BLaER1 treated with 17β-estradiol and CSF1 and Interleukin-3, amounts not matched to agents 10 nM and 100 nM (cell line): ENCODE results near the gene CRYZL1.

Experiments
- H3K27ac ChIP-seq, 11 experiments: shearing (Covaris generic); formaldehyde crosslinking; 2 replicates each; pipeline ENCODE4 v1.8.1; 2022
- H3K27me3 ChIP-seq, 11 experiments: shearing (Covaris generic); formaldehyde crosslinking; 2 replicates each; pipeline ENCODE4 v1.8.1; 2022
- H3K36me3 ChIP-seq, 11 experiments: shearing (Covaris generic); formaldehyde crosslinking; 2 replicates each; pipeline ENCODE4 v1.8.1; 2022
- H3K4me1 ChIP-seq, 10 experiments: shearing (Covaris generic); formaldehyde crosslinking; 2 replicates each; pipeline ENCODE4 v1.8.1; 2022
- H3K4me2 ChIP-seq, 11 experiments: shearing (Covaris generic); formaldehyde crosslinking; 2 replicates each; pipeline ENCODE4 v1.8.1; 2022
- H3K4me3 ChIP-seq, 10 experiments: shearing (Covaris generic); formaldehyde crosslinking; 2 replicates each; pipeline ENCODE4 v1.8.1; 2022
- H3K9ac ChIP-seq, 11 experiments: shearing (Covaris generic); formaldehyde crosslinking; 2 replicates each; pipeline ENCODE4 v1.8.1; 2022
- H3K9me3 ChIP-seq, 11 experiments: shearing (Covaris generic); formaldehyde crosslinking; replicated peaks in 1 of 11; 2 replicates each; pipeline ENCODE4 v1.8.1; 2022
- H4K20me1 ChIP-seq, 11 experiments: shearing (Covaris generic); formaldehyde crosslinking; 2 replicates each; pipeline ENCODE4 v1.8.1; 2022
- Cebpa-rat ChIP-seq, 11 experiments: shearing (Covaris generic); IDR thresholded peaks; 2 replicates each; pipeline ENCODE4 v1.8.1; 2022

The CRYZL1 gene

GRCh38 chr21:33541756-33542639, 99.5 kb downstream of the CRYZL1 start, which contains the start of gene GART:
Gene GART (minus strand): TSS chr21:33542117. CDS start chr21:33539315, 2,802 bp downstream.
- Histone ChIP-seq H3K4me2 (peak within 1 kb of the TSS; percentile 85 to 95 (median 92)), H3K4me3 (peak within 1 kb of the TSS; percentile 73 to 90 (median 82)), H4K20me1 (peaks cover 37 to 40% (median 38%) of the 10 kb centered on the region in 11 experiments), H3K36me3 (peaks cover 34 to 51% (median 36%) of the 10 kb centered on the region in 11 experiments), H3K9me3 (no peaks in the 10 kb centered on the region), H3K4me1 (peaks cover 20 to 43% (median 34%) of the 10 kb centered on the region in 10 experiments), H3K27me3 (no peaks in the 10 kb centered on the region), H3K27ac (peak within 1 kb of the TSS; percentile 98 to 100 (median 99)), H3K9ac (peak within 1 kb of the TSS; percentile 95 to 100 (median 98))
- no peak for TF ChIP-seq Cebpa-rat (IDR thresholded peaks at IDR 0.05)

- Histone ChIP-seq H3K27ac (peak overlapping the region; percentile 98 to 100 (median 99)), H3K9me3 (no peaks in the 10 kb centered on the region), H3K4me3 (peak overlapping the region; percentile 73 to 90 (median 82)), H3K36me3 (peaks cover 34 to 51% (median 36%) of the 10 kb centered on the region in 11 experiments), H3K27me3 (no peaks in the 10 kb centered on the region), H3K4me2 (peak overlapping the region; percentile 85 to 95 (median 92)), H4K20me1 (peaks cover 29 to 32% (median 30%) of the 10 kb centered on the region in 11 experiments), H3K4me1 (peaks cover 20 to 39% (median 33%) of the 10 kb centered on the region in 10 experiments), H3K9ac (peak overlapping the region; percentile 95 to 100 (median 98))
- no peak for TF ChIP-seq Cebpa-rat (IDR thresholded peaks at IDR 0.05)
These were observed 100.3 kb downstream of the CRYZL1 start for GRCh38 chr21:33541105-33541711.

- Histone ChIP-seq H3K27me3 (no peaks in the 10 kb centered on the region), H3K4me2 (peak overlapping the region; percentile 85 to 95 (median 92)), H3K9me3 (no peaks in the 10 kb centered on the region), H3K4me1 (peaks cover 19 to 34% (median 31%) of the 10 kb centered on the region in 10 experiments), H3K9ac (peak overlapping the region; percentile 95 to 100 (median 98)), H3K36me3 (peaks cover 37 to 51% (median 38%) of the 10 kb centered on the region in 11 experiments), H4K20me1 (peaks cover 24 to 32% (median 25%) of the 10 kb centered on the region in 11 experiments), H3K4me3 (peak overlapping the region; percentile 73 to 90 (median 82)), H3K27ac (peak overlapping the region in 10 of 11 experiments; percentile 98 to 100 (median 100); a peak in 19 of 22 replicates)
- TF ChIP-seq Cebpa-rat (IDR thresholded peaks at IDR 0.05), result no peak
These were observed 100.8 kb downstream of the CRYZL1 start for GRCh38 chr21:33540711-33541104.

GRCh38 chr21:33539616-33540015, 101.9 kb downstream of the CRYZL1 start:
- no peak for TF ChIP-seq Cebpa-rat (IDR thresholded peaks at IDR 0.05)
- Histone ChIP-seq H3K4me3 (no peak overlapping the region), H3K36me3 (peaks cover 48 to 60% (median 49%) of the 10 kb centered on the region in 11 experiments), H3K9ac (0 out of 22 replicates have a peak overlapping the region, but pooled peaks of 1 of the 11 experiments have one; percentile 17), H3K9me3 (no peaks in the 10 kb centered on the region), H4K20me1 (peaks cover 13 to 21% (median 14%) of the 10 kb centered on the region in 11 experiments), H3K27me3 (no peaks in the 10 kb centered on the region), H3K4me1 (peaks cover 15 to 25% (median 20%) of the 10 kb centered on the region in 10 experiments), H3K4me2 (peak overlapping the region in 8 of 11 experiments; percentile 3 to 95 (median 93); a peak in 10 of 22 replicates), H3K27ac (no peak overlapping the region)
